ENCODE results near the gene RDH16. TPM values are rescaled to one million over a fixed set of nuclear protein-coding genes. Genes with fewer than 3 reads are reported as not detected.
"Not testable (repeated sequence)": the region's sequence is repeated elsewhere in the genome, so short reads cannot be mapped to it uniquely, and the experiment has no call there.

Gene RDH16
- polyA plus RNA-seq, 4 donors, result 0.12 to 0.30 TPM; not detected in 2

DNA sequence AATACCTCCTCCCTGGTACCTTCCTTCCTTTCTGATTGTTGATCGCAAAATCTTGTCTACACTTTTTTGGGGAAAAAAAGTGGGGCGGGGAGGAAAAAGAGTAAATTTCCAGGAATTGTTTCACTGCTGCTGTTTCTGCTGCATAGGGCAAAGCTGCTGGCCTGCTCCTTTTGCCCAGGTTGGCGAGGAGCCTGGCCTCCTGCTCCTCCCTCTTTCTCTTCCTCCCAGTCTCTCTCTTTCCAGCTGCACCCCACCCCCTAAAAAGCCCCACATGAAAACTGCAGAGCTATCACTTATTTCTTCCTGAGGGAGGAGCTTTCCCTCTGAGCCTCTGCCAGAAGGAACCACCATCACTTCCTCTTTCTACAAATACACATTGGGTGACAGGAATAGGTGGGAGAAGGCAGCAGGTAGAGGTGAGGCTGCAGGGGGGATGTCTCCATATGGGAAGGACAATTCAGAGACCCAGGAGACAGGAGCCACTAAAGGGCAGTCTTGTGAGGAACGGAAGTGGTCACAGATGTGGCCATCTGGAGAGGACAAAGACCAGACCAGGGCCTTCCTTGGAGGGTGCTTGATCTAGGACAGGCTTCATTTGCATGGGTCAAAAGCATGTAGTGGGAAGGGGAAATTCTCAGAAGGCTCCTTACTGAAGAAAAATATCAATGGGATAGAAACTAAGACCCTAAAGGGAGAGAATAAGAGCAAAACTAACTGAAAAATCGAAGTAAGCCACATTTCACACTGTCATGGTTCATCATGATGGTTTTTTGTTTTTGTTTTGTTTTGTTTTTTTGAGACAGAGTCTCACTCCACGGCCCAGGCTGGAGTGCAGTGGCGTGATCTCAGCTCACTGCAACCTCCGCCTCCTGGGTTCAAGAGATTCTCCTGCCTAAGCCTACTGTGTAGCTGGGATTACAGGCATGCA lies 34.2 kb upstream of the RDH16 start:
- no peak for FAIRE-seq
- Histone ChIP-seq H3K9me3 (ENCODE audit: control insufficient read depth in 2 of 2, insufficient read depth in 1 of 2, low read depth in 1 of 2, low read length in 1 of 2) (no peaks in the 10 kb centered on the region), H3K36me3 (ENCODE audit: control insufficient read depth in 3 of 3, insufficient read depth in 2 of 3, low read depth in 1 of 3, low read length in 3 of 3) (peaks cover 0 to 10% (median 0%) of the 10 kb centered on the region in 3 donors), H3K27ac (ENCODE audit: low read depth in 1 of 3, low read length in 2 of 3) (peak overlapping the region in 1 of 3 donors; percentile 72), H3K27me3 (ENCODE audit: control insufficient read depth in 3 of 3, insufficient read depth in 3 of 3, low read length in 3 of 3) (no peaks in the 10 kb centered on the region), H3K4me1 (ENCODE audit: control insufficient read depth in 3 of 3, insufficient read depth in 2 of 3, low read depth in 1 of 3, low read length in 2 of 3) (peaks cover 0 to 4% (median 0%) of the 10 kb centered on the region in 3 donors), H3K4me3 (ENCODE audit: low read depth in 1 of 3, low read length in 3 of 3) (no peak overlapping the region)
- DNase-seq, result no peak
- WGBS, 3 donors, result 65 to 76% (median 67%) methylated on average over 8 of the region's 8 CpGs

DNA sequence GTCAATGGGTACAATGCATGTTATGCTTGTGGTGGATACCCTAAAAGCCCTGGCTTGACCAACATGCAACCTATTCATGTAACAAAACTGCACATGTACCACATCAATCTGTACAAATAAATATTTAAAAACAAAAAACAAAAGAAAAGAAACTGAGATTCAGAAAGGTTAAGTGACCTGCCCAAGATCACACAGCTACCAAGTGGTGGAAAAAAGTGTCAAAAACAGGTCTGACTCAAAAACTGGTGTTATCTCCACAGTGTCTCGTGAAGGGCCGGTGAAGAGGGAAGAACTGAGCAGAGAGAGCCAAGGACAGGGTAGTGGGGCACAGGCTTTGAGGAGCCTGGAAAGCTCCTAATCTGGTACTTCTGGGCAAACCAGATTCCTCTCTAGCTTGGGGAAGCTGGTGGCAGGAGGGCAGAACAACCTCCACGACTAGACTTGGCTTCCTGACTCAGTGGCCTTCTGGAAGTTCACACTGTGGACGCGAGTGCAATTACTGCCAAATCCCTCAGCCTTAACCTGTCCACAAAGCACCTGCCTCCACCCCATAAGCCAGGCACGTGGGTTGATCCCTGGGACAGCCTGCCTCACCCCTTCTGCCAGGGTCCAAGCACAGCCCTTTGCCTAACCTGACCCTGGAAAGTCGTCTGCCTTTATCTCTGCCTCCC lies 33.4 kb upstream of the RDH16 start:
- Histone ChIP-seq H3K9me3 (ENCODE audit: control insufficient read depth in 2 of 2, insufficient read depth in 1 of 2, low read depth in 1 of 2, low read length in 1 of 2) (no peaks in the 10 kb centered on the region), H3K4me3 (ENCODE audit: low read depth in 1 of 3, low read length in 3 of 3) (no peak overlapping the region), H3K4me1 (ENCODE audit: control insufficient read depth in 3 of 3, insufficient read depth in 2 of 3, low read depth in 1 of 3, low read length in 2 of 3) (peaks cover 0 to 4% (median 0%) of the 10 kb centered on the region in 3 donors), H3K27me3 (ENCODE audit: control insufficient read depth in 3 of 3, insufficient read depth in 3 of 3, low read length in 3 of 3) (no peaks in the 10 kb centered on the region), H3K27ac (ENCODE audit: low read depth in 1 of 3, low read length in 2 of 3) (peak overlapping the region in 1 of 3 donors; percentile 9), H3K36me3 (ENCODE audit: control insufficient read depth in 3 of 3, insufficient read depth in 2 of 3, low read depth in 1 of 3, low read length in 3 of 3) (peaks cover 0 to 9% (median 0%) of the 10 kb centered on the region in 3 donors)
- FAIRE-seq, result no peak
- WGBS, 3 donors, result 29 to 48% (median 39%) methylated on average over 7 of the region's 7 CpGs
- DNase-seq, result no peak

DNA sequence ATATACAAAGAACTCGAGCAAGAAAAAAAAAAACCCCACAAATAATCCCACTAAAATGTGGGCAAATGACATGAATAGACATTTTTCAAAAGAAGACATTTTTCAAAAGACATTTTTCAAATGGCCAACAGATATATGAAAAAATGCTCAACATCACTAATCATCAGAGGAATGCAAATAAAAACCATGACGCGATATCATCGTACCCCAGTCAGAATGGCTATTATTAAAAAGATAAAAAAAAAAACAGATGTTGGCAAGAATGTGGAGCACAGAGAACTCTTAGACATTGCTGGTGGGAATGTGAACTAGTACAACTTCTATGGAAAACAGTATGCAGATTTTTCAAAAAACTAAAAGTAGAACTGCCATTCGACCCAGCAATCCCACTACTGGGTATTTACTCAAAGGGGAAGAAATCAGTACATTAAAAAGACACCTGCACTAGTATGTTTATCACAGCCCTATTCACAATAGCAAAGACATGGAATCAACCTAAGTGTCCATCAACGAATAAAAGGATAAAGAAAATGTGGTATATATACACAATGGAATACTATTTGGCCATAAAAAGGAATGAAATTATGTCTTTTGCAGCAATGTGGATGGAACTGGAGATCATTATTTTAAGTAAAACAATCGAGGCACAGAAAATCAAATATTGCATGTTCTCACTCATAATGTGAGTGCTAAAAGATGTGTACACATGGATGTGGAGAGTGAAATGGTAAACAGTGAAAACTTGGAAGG lies 32.6 kb upstream of the RDH16 start:
- Histone ChIP-seq H3K27me3 (ENCODE audit: control insufficient read depth in 3 of 3, insufficient read depth in 3 of 3, low read length in 3 of 3) (no peaks in the 10 kb centered on the region), H3K4me1 (ENCODE audit: control insufficient read depth in 3 of 3, insufficient read depth in 2 of 3, low read depth in 1 of 3, low read length in 2 of 3) (peaks cover 0 to 4% (median 0%) of the 10 kb centered on the region in 3 donors), H3K36me3 (ENCODE audit: control insufficient read depth in 3 of 3, insufficient read depth in 2 of 3, low read depth in 1 of 3, low read length in 3 of 3) (peaks cover 0 to 1% (median 0%) of the 10 kb centered on the region in 3 donors), H3K9me3 (ENCODE audit: control insufficient read depth in 2 of 2, insufficient read depth in 1 of 2, low read depth in 1 of 2, low read length in 1 of 2) (no peaks in the 10 kb centered on the region), H3K27ac (ENCODE audit: low read depth in 1 of 3, low read length in 2 of 3) (no peak overlapping the region), H3K4me3 (ENCODE audit: low read depth in 1 of 3, low read length in 3 of 3) (no peak overlapping the region)
- 70 to 86% (median 79%) methylated on average over 7 of the region's 7 CpGs for WGBS, 3 donors
- DNase-seq (no peak), FAIRE-seq (no peak)

DNA sequence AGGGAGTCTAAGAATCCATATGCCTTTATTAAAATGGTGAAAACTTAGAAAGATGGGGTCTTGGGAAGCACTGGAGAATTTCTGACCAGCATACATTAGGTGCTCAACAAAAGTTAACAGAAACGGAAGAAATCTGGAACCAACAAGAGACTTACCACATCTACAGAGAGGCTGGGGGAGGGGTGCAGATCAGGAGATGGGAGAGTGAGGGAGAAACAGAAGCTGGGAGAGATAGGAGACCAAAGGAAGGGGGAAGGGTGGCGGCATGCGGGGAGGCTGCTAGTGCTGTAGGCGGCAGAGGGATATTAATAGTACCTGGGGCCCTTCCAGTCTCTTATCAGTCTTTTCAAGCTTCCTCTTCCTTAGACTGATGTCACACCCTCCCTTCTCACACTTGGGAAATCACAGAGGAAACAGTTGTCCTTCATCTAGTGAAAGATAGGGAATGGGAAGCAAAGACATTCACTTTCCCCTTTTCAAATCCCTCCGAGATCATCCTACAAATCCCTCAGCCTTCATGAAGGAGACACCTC lies 30.9 kb upstream of the RDH16 start:
- DNase-seq (no peak), FAIRE-seq (no peak)
- WGBS, 3 donors, result 38 to 49% (median 46%) methylated on average over 5 of the region's 5 CpGs
- H3K9me3 ChIP-seq (ENCODE audit: control insufficient read depth in 2 of 2, insufficient read depth in 1 of 2, low read depth in 1 of 2, low read length in 1 of 2), result no peaks in the 10 kb centered on the region
- H3K27me3 ChIP-seq (ENCODE audit: control insufficient read depth in 3 of 3, insufficient read depth in 3 of 3, low read length in 3 of 3), result no peaks in the 10 kb centered on the region
- H3K4me1 ChIP-seq (ENCODE audit: control insufficient read depth in 3 of 3, insufficient read depth in 2 of 3, low read depth in 1 of 3, low read length in 2 of 3), result peaks cover 0 to 4% (median 0%) of the 10 kb centered on the region in 3 donors
- no peaks in the 10 kb centered on the region for H3K36me3 ChIP-seq (ENCODE audit: control insufficient read depth in 3 of 3, insufficient read depth in 2 of 3, low read depth in 1 of 3, low read length in 3 of 3)
- H3K27ac ChIP-seq (ENCODE audit: low read depth in 1 of 3, low read length in 2 of 3), result no peak overlapping the region
- no peak overlapping the region for H3K4me3 ChIP-seq (ENCODE audit: low read depth in 1 of 3, low read length in 3 of 3)

DNA sequence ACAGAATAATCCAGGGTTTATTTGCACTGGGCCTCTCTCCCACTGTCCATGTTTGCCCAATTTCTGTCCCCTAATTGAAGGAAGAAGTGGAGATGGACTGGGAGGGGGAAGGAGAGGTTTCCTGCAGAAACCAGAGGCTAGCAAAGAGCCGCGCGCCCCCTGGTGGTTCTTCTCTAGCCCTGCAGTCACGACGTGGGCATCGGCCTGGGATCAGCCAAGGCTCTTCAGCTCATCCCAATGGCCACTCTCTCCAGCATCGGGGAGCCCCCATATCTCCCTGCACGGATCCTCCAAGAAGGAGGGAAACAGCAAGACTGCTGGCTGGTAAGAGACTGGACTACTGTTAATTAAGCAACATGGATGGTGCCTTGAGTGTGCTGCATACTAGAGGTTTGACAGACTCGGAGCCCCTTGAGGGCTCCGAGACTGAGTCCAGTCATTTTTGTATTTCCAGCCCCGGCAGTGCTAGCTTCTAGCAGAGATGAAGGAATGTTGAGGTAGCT lies 30.2 kb upstream of the RDH16 start:
- Histone ChIP-seq H3K4me3 (ENCODE audit: low read depth in 1 of 3, low read length in 3 of 3) (no peak overlapping the region), H3K9me3 (ENCODE audit: control insufficient read depth in 2 of 2, insufficient read depth in 1 of 2, low read depth in 1 of 2, low read length in 1 of 2) (no peaks in the 10 kb centered on the region), H3K27ac (ENCODE audit: low read depth in 1 of 3, low read length in 2 of 3) (no peak overlapping the region), H3K27me3 (ENCODE audit: control insufficient read depth in 3 of 3, insufficient read depth in 3 of 3, low read length in 3 of 3) (no peaks in the 10 kb centered on the region), H3K36me3 (ENCODE audit: control insufficient read depth in 3 of 3, insufficient read depth in 2 of 3, low read depth in 1 of 3, low read length in 3 of 3) (no peaks in the 10 kb centered on the region), H3K4me1 (ENCODE audit: control insufficient read depth in 3 of 3, insufficient read depth in 2 of 3, low read depth in 1 of 3, low read length in 2 of 3) (peaks cover 0 to 4% (median 0%) of the 10 kb centered on the region in 3 donors)
- 21 to 24% (median 23%) methylated on average over 11 of the region's 11 CpGs for WGBS, 3 donors
- peak; percentile 74 to 80 for DNase-seq
- no peak for FAIRE-seq

DNA sequence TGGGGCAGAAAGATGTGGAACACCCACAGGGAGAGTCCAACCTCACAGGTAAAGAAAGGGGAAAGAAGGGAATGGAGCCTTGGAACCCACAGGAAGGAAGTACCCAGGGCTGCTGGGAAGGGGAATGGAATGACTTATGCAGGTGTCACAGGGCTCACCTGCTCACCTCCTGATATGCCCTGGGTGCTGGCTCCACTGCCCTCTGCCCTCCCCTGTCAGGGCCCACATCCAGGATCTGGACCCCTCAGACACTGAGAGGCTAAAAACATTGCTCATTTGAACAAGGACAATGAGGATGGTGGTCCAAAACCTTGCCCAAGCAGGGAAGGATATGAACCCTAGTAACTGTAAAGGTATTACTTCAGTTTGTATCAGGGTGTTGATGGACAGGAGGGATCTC lies 29.6 kb upstream of the RDH16 start:
- FAIRE-seq (no peak), DNase-seq (no peak)
- peaks cover 0 to 4% (median 0%) of the 10 kb centered on the region in 3 donors for H3K4me1 ChIP-seq (ENCODE audit: control insufficient read depth in 3 of 3, insufficient read depth in 2 of 3, low read depth in 1 of 3, low read length in 2 of 3)

DNA sequence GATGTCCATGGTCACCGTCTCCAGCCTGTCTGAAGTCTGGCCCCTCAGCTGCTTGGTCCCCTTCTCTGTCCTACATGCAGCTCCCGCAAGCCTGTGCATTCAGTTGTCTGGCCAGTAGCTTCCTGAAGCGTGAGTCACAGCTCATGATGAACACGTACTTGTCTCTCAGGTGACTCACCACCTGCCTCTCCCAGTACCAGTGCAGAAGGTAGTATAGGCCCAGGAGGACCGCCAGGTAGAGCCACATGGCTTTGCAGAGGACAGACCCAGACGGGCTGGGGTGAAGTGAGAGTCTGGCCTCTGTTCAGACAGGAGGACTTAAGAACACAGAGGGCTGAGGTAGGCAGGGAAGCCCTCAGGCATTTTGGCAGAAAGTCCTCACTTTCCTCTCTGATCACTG lies 28.3 kb upstream of the RDH16 start:
- not testable (repeated sequence) for H3K27ac ChIP-seq (ENCODE audit: low read depth in 1 of 3, low read length in 2 of 3); FAIRE-seq
- 22 to 56% (median 25%) methylated on average over 4 to 5 of the region's 6 CpGs for WGBS, 3 donors

More for the DNA sequence above, 29.6 kb upstream of the RDH16 start:
- H3K27me3 ChIP-seq (ENCODE audit: control insufficient read depth in 3 of 3, insufficient read depth in 3 of 3, low read length in 3 of 3), result no peaks in the 10 kb centered on the region
- no peak overlapping the region for H3K27ac ChIP-seq (ENCODE audit: low read depth in 1 of 3, low read length in 2 of 3)
- no peaks in the 10 kb centered on the region for H3K9me3 ChIP-seq (ENCODE audit: control insufficient read depth in 2 of 2, insufficient read depth in 1 of 2, low read depth in 1 of 2, low read length in 1 of 2)
- no peaks in the 10 kb centered on the region for H3K36me3 ChIP-seq (ENCODE audit: control insufficient read depth in 3 of 3, insufficient read depth in 2 of 3, low read depth in 1 of 3, low read length in 3 of 3)
- H3K4me3 ChIP-seq (ENCODE audit: low read depth in 1 of 3, low read length in 3 of 3), result no peak overlapping the region

DNA sequence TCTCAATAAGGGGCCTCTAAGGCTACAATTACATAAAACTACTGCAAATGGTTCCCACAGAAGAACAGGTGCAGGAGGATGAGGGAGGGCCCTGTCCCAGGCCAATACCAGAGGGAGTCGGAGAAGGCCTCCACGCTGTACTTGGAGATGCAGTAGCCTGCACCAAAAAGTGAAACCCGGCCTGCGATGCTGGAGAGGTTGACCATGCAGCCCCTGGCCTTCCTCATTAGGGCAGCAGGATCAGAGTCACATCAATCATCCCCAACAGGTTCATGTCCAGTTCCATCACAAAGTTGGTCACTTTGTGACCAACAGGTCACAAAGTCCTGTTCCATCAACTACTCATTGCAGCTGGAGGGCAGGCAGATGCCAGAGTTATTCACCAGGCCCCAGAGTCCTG lies 26.0 kb upstream of the RDH16 start:
- Histone ChIP-seq H3K36me3 (ENCODE audit: control insufficient read depth in 3 of 3, insufficient read depth in 2 of 3, low read depth in 1 of 3, low read length in 3 of 3) (no peaks in the 10 kb centered on the region), H3K4me3 (ENCODE audit: low read depth in 1 of 3, low read length in 3 of 3) (no peak overlapping the region), H3K27me3 (ENCODE audit: control insufficient read depth in 3 of 3, insufficient read depth in 3 of 3, low read length in 3 of 3) (no peaks in the 10 kb centered on the region), H3K9me3 (ENCODE audit: control insufficient read depth in 2 of 2, insufficient read depth in 1 of 2, low read depth in 1 of 2, low read length in 1 of 2) (no peaks in the 10 kb centered on the region), H3K27ac (ENCODE audit: low read depth in 1 of 3, low read length in 2 of 3) (no peak overlapping the region), H3K4me1 (ENCODE audit: control insufficient read depth in 3 of 3, insufficient read depth in 2 of 3, low read depth in 1 of 3, low read length in 2 of 3) (peaks cover 0 to 1% (median 0%) of the 10 kb centered on the region in 3 donors)
- FAIRE-seq, result no peak
- WGBS, 3 donors, result 75 to 94% (median 82%) methylated on average over 4 of the region's 4 CpGs
- no peak for DNase-seq

More for the DNA sequence above, 28.3 kb upstream of the RDH16 start:
- DNase-seq, result peak; percentile 44 to 75
- not testable (repeated sequence) for H3K4me1 ChIP-seq (ENCODE audit: control insufficient read depth in 3 of 3, insufficient read depth in 2 of 3, low read depth in 1 of 3, low read length in 2 of 3); H3K27me3 ChIP-seq (ENCODE audit: control insufficient read depth in 3 of 3, insufficient read depth in 3 of 3, low read length in 3 of 3); H3K4me3 ChIP-seq (ENCODE audit: low read depth in 1 of 3, low read length in 3 of 3); H3K9me3 ChIP-seq (ENCODE audit: control insufficient read depth in 2 of 2, insufficient read depth in 1 of 2, low read depth in 1 of 2, low read length in 1 of 2); H3K36me3 ChIP-seq (ENCODE audit: control insufficient read depth in 3 of 3, insufficient read depth in 2 of 3, low read depth in 1 of 3, low read length in 3 of 3)

All from small intestine (tissue), 7 donors.